GM19463 (cell line): ENCODE results near the gene SOX30.

Experiments used
- ATAC-seq: cut with Tn5 transposase; IDR thresholded peaks from one replicate; pipeline ENCODE4 v1.9.1; 2021; ENCODE audit warnings: mild to moderate bottlenecking, moderate library complexity; ENCODE audit not compliant: unreplicated experiment

The SOX30 gene

GRCh38 chr5:157578079-157578780 is 74.0 kb downstream of the SOX30 start:
- ATAC-seq = no peak

- ATAC-seq = no peak
Measured at GRCh38 chr5:157576678-157577077, 75.6 kb downstream of the SOX30 start.
